Stimulated activated CD8-positive, alpha-beta memory T cell treated with anti-CD3 and anti-CD28 coated beads, Interleukin-12 subunit alpha, Interleukin-12 subunit beta, amount 100 ng/mL, for 24 hours (primary cell): ENCODE data around the gene FBN3.
"Not testable (repeated sequence)": the region's sequence is repeated elsewhere in the genome, so short reads cannot be mapped to it uniquely, and the experiment has no call there.

Experiments used
- DNase-seq: peaks from one replicate; pipeline ENCODE4 v3.0.0-alpha.2; 2020; ENCODE audit errors: extremely low read depth

The FBN3 gene

GRCh38 chr19:8149261-8150094, at the start of gene FBN3:
FBN3 (minus strand) TSS chr19:8149592; CDS start chr19:8147480, 2,112 bp downstream.
- DNase-seq, result no peak

- no peak for DNase-seq
Measured at GRCh38 chr19:8196271-8196927, 47.0 kb upstream of the FBN3 start.

DNA sequence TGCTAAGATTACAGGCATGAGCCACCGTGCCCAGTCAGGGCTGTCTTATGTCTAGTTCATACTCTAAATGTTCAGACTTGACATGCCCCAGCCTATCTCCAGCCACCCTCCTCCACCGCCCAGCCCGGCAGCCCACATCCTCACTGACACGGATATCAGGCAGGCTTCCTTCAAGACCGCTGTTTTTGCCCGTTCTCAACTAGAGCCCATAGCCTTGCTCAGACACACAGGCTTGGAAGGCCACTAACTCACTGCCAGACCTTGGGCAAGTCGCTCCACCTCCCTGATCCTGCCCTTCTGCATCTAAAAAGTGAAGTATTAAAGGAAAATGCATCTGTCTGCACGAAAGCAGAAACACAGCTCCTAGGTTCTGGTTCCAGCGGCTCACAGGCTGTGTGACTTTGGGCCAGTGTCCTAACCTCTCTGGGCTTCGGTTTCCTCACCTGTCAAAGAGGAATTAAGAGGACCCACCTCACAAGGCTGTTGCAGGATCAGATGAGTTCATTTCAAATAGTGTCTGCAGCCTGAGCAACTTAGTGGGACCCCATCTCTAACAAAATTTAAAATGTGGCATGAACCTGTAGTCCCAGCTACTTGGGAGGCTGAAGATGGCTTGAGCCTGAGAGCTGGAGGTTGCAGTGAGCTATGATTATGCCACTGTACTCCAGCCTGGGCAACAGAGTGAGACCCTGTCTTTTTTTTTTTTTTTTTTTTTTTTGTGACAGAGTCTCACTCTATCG, 45.3 kb upstream of the FBN3 start:
- DNase-seq, result no peak

- DNase-seq, result no peak
Measured at GRCh38 chr19:8192221-8192820, 42.9 kb upstream of the FBN3 start.

GRCh38 chr19:8185343-8186068, 36.1 kb upstream of the FBN3 start:
- no peak for DNase-seq

- DNase-seq, result no peak
Measured at GRCh38 chr19:8184274-8184673, 34.9 kb upstream of the FBN3 start.

- no peak for DNase-seq
Measured at GRCh38 chr19:8180018-8180417, 30.6 kb upstream of the FBN3 start.

DNA sequence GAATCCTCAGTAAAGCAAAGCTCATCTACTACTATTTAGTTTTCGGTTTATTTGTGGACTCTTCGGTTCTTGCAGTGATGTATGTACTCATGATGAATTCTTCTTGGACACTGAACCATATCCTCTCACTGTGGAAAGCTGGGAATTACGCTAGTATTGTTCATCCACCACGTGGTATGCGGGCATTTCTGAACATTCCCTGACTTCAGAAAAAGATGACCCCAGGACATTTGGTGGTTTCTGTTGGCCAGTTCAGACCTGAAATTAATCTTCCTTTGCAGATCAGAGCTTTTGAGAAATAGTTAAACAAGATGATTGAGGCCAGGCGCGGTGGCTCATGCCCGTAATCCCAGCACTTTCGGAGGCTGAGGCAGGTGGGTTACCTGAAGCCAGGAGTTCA, 25.3 kb upstream of the FBN3 start:
- DNase-seq, result no peak

GRCh38 chr19:8168537-8168936, 19.1 kb upstream of the FBN3 start:
- no peak for DNase-seq

DNA sequence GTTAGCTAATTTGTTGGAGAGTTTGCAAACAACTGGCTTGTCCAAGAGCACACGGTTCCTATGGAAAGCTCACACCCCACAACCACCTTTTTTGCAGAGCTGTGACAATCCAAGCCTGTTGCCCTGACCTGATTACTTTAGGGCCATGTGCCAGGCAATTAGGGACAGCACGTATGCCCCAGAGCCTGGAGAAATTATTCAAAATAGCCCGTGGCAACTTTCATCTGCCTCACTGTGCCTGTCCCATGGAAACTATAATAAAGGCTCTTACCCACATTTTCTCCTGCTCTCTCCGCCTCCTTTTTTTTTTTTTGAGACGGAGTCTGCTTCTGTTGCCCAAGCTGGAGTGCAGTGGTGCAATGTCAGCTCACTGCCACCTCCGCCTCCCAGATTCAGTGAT, 18.6 kb upstream of the FBN3 start:
- no peak for DNase-seq

- no peak for DNase-seq
Measured at GRCh38 chr19:8163759-8164158, 14.4 kb upstream of the FBN3 start.

DNA sequence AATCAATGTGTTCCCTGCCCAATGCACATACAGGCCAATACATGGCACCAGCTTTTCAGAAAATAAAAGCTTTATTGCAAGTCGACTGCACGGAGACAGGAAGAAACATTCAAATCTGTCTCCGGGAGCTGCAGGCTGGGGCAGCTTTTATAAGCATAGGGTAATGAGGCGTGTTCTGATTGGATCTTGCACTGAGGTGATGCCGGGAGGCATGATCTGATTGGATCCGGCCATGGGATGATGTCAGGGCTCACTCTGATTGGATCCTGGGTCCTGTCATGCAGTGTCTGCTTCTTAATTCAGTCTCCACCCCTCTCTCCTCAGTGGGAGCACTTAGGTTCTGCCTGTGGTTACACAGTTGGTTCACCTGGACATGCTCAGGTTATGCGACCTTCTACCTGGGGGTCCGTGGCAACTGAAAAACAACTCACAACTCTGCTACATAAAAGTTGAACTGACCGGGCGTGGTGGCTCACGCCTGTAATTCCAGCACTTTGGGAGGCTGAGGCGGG, 11.8 kb upstream of the FBN3 start:
- DNase-seq, result no peak

DNA sequence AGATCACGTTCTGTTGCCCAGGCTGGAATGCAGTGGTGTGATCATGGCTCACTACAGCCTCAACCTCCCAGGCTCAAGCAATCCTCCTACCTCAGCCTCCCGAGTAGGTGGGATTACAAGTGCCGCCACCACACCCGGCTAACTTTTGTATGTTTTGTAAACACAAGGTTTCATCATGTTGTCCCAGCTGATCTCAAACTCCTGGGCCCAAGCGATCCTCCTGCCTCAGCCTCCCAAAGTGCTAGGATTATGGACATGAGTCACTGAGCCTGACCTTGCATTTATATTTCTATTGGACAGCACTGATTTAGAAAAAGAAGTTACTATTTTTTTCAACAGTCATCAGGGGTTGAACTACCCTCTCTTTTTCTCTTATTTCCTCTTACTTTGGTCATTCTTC, 9.9 kb upstream of the FBN3 start:
- not testable (repeated sequence) for DNase-seq

DNA sequence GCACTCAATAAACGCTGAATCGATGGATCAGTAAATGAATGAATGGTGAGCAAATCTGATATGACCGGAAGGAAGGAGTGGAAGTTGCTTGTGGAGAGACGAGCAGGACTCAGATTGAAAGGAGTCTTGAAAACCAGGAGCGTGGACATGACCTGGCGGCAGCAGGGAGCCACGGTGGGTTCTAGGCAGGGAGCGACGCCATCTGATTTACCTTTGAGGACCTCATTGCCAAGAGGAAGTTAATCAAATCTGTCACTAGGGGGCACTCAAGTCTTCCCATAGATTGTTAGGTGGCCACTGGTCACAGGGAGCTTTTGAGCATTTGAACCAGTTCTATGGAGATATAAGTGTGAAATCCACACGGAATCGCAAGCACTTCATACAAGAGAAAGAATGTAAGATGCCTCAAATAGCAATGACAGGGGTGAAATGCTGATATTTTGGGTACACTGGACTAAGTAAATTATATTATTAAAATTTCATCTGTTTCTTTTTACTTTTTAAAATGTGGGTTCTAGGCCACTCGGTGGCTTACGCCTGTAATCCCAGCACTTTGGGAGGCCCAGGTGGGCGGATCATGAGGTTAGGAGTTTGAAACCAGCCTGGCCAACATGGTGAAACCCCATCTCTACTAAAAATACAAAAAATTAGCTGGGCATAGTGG, 9.2 kb upstream of the FBN3 start:
- DNase-seq, result no peak

DNA sequence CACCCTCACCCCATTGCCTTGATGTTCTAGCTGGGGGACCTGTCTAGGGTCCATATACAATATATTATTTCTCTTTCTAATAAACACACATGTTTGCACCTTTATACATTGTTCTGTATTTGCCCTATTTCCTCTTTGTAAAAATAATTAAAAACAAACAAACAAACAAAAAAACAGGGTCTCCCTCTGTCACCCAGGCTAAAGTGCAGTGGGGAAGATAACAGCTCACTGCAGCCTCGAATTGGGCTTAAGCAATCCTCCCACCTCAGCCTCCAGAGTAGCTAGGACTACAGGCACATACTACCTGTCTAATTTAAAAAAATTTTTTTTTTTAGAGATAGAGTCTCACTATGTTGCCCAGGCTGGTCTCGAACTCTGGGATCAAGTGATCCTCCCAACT, 5.9 kb upstream of the FBN3 start:
- no peak for DNase-seq

DNA sequence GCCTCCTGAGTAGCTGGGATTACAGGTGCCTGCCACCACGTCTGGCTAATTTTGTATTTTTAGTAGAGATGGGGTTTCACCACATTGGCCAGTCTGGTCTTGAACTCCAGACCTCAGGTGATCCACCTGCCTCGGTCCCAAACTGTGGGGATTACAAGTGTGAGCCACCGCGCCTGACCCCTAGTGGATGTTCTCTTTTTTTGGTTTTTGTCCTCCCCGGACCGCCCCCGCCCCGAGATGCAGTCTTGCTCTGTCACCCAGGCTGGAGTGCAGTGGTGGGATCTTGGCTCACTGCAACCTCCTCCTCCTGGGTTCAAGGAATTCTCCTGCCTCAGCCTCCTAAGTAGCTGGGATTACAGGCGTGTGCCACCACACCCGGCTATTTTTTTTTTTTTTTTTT, 4.6 kb upstream of the FBN3 start:
- DNase-seq, result not testable (repeated sequence)

GRCh38 chr19:8151767-8152035, 2.3 kb upstream of the FBN3 start:
- DNase-seq, result no peak

DNA sequence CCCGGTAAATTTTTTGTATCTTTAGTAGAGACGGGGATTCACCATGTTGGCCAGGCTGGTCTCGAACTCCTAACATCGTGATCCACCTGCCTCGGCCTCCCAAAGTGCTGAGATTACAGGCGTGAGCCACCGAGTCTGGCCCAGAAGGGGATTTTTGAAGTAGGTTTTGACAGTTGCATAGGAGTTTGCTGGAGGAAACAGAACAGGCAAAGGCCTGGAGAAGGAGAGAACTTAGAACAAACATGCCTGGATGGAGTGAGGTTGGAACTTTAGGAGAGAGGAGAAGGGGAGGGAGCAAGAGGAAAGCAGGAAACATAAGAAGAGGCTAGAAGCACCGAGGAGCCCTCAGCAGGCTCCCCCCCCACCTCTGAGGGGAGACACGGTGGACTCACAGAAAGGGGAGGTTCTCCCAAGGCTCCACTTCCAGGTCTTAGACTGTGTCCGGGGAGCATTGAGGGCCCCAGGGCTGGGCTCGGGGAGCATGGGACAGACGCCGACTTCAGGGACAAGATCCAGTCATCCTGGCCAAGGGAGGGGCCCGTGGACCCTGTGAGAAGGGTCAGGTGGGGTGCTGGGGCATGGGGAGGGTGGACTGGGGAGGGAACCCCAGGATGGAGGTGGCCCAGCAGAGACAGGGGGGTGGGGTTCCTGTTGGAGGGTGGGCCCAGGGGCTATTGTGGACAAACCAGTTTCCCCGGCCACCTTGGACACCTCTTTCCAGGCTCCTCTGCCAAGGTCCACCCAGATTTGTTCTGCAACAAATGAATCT, 1.8 kb upstream of the FBN3 start:
- no peak for DNase-seq

- no peak for DNase-seq
Measured at GRCh38 chr19:8150178-8150865, 930 bp upstream of the FBN3 start.
